Measurements from ENCODE around the gene MUC2.

GRCh38 chr11:1091332-1092083, 16.8 kb downstream of the MUC2 start:
- TF ChIP-seq, protein P1, sequence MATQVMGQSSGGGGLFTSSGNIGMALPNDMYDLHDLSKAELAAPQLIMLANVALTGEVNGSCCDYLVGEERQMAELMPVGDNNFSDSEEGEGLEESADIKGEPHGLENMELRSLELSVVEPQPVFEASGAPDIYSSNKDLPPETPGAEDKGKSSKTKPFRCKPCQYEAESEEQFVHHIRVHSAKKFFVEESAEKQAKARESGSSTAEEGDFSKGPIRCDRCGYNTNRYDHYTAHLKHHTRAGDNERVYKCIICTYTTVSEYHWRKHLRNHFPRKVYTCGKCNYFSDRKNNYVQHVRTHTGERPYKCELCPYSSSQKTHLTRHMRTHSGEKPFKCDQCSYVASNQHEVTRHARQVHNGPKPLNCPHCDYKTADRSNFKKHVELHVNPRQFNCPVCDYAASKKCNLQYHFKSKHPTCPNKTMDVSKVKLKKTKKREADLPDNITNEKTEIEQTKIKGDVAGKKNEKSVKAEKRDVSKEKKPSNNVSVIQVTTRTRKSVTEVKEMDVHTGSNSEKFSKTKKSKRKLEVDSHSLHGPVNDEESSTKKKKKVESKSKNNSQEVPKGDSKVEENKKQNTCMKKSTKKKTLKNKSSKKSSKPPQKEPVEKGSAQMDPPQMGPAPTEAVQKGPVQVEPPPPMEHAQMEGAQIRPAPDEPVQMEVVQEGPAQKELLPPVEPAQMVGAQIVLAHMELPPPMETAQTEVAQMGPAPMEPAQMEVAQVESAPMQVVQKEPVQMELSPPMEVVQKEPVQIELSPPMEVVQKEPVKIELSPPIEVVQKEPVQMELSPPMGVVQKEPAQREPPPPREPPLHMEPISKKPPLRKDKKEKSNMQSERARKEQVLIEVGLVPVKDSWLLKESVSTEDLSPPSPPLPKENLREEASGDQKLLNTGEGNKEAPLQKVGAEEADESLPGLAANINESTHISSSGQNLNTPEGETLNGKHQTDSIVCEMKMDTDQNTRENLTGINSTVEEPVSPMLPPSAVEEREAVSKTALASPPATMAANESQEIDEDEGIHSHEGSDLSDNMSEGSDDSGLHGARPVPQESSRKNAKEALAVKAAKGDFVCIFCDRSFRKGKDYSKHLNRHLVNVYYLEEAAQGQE (IDR thresholded peaks at IDR 0.05; ENCODE audit: low read depth) = no peak
- TF ChIP-seq RAD21 (IDR thresholded peaks at IDR 0.05; ENCODE audit: low read depth) = no peak
- TF ChIP-seq POLR2A (IDR thresholded peaks at IDR 0.05; ENCODE audit: borderline replicate concordance, extremely low read depth, insufficient read depth, insufficient read length) = no peak
- TF ChIP-seq YY1 (IDR thresholded peaks at IDR 0.05; ENCODE audit: extremely low read depth, insufficient replicate concordance, low read depth, low read length) = no peak
- TF ChIP-seq, protein P2, sequence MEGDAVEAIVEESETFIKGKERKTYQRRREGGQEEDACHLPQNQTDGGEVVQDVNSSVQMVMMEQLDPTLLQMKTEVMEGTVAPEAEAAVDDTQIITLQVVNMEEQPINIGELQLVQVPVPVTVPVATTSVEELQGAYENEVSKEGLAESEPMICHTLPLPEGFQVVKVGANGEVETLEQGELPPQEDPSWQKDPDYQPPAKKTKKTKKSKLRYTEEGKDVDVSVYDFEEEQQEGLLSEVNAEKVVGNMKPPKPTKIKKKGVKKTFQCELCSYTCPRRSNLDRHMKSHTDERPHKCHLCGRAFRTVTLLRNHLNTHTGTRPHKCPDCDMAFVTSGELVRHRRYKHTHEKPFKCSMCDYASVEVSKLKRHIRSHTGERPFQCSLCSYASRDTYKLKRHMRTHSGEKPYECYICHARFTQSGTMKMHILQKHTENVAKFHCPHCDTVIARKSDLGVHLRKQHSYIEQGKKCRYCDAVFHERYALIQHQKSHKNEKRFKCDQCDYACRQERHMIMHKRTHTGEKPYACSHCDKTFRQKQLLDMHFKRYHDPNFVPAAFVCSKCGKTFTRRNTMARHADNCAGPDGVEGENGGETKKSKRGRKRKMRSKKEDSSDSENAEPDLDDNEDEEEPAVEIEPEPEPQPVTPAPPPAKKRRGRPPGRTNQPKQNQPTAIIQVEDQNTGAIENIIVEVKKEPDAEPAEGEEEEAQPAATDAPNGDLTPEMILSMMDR (IDR thresholded peaks at IDR 0.05 in 2 of 3, conservative IDR thresholded peaks at IDR 0.05 in 1 of 3; ENCODE audit: borderline replicate concordance in 1 of 3, insufficient read depth in 1 of 3, low read depth in 2 of 3, low read length in 2 of 3) = no peak
- TF ChIP-seq POLR2AphosphoS5 (IDR thresholded peaks at IDR 0.05; ENCODE audit: low read depth, low read length) = no peak
- no peak for TF ChIP-seq CEBPB (IDR thresholded peaks at IDR 0.05; ENCODE audit: low read depth)
